ENCODE measurements around the gene STRIP1. TPM values are rescaled to one million over a fixed set of nuclear protein-coding genes. Genes with fewer than 3 reads are reported as not detected.

STRIP1 gene
- total and polyA plus RNA-seq, 4 donors: 5.8 to 22.8 (median 13.2) TPM

DNA sequence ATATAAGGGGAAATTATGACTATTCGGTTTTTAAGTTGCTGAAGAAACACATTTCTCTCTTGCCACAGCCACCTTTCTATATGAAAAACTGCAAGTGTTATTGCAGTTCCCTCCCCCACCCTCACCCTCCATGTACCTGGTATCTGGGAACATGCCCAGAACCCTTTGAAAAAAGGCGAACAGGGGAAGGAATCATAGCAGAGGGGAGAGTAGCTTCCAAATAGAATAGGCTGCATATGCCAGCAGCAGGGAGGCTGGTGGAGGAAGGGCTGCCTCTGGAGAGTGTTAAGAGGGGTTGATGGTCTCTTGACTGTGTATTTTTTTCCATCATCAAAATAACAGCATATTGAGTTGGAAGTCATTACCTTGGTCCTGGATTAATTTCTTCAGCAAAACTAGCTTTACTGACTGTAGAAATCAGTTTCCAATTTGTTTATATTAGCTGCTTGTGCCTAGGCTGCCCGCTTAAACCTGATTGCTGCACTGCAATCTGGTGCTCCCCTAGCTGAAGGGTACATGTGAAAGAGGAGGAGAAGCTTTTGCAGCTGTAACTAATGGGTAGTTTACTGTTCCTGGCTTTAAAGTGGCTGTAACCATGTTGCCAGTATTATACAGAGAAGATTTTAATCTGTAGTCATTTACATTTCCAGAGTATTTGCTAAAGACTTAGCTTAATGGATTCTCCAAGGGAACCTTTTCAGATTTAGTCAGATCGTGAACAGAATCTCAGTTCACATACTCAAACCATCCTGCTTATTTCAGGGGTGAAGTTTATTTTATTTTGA, 27.2 kb upstream of the STRIP1 start:
- Histone ChIP-seq H3K27me3 (ENCODE audit: control insufficient read depth in 4 of 4, insufficient read depth in 4 of 4, low read length in 3 of 4) (no peaks in the 10 kb centered on the region), H3K9ac (ENCODE audit: low read depth in 1 of 2, low read length in 2 of 2) (no peak overlapping the region), H3K4me1 (ENCODE audit: control insufficient read depth in 4 of 4, insufficient read depth in 4 of 4, low read length in 3 of 4) (peaks cover 2 to 79% (median 51%) of the 10 kb centered on the region in 4 donors), H3K36me3 (ENCODE audit: control insufficient read depth in 4 of 4, insufficient read depth in 3 of 4, low read depth in 1 of 4, low read length in 3 of 4) (peaks cover 0 to 8% (median 2%) of the 10 kb centered on the region in 4 donors), H3K4me3 (ENCODE audit: low read depth in 1 of 3, low read length in 3 of 3) (no peak overlapping the region), H3K27ac (ENCODE audit: low read depth in 1 of 2, low read length in 2 of 2) (no peak overlapping the region), H3K9me3 (ENCODE audit: control insufficient read depth in 4 of 4, low read length in 3 of 4) (no peaks in the 10 kb centered on the region)
- TF ChIP-seq HNF4A (conservative IDR thresholded peaks at IDR 0.05) (no peak), SP1 (IDR thresholded peaks at IDR 0.05) (no peak), GABPA (IDR thresholded peaks at IDR 0.05 in 1 of 2, conservative IDR thresholded peaks at IDR 0.05 in 1 of 2) (no peak), JUND (IDR thresholded peaks at IDR 0.05) (no peak), FOXA2 (IDR thresholded peaks at IDR 0.05) (no peak), TAF1 (conservative IDR thresholded peaks at IDR 0.05) (no peak), EGR1 (IDR thresholded peaks at IDR 0.05; ENCODE audit: low read depth in 2 of 2) (no peak), RXRA (IDR thresholded peaks at IDR 0.05) (no peak), NR2F2 (IDR thresholded peaks at IDR 0.05) (no peak), FOXA1 (IDR thresholded peaks at IDR 0.05) (no peak), RAD21 (IDR thresholded peaks at IDR 0.05) (no peak), HNF4G (IDR thresholded peaks at IDR 0.05) (no peak)
- TF ChIP-seq, protein P1, sequence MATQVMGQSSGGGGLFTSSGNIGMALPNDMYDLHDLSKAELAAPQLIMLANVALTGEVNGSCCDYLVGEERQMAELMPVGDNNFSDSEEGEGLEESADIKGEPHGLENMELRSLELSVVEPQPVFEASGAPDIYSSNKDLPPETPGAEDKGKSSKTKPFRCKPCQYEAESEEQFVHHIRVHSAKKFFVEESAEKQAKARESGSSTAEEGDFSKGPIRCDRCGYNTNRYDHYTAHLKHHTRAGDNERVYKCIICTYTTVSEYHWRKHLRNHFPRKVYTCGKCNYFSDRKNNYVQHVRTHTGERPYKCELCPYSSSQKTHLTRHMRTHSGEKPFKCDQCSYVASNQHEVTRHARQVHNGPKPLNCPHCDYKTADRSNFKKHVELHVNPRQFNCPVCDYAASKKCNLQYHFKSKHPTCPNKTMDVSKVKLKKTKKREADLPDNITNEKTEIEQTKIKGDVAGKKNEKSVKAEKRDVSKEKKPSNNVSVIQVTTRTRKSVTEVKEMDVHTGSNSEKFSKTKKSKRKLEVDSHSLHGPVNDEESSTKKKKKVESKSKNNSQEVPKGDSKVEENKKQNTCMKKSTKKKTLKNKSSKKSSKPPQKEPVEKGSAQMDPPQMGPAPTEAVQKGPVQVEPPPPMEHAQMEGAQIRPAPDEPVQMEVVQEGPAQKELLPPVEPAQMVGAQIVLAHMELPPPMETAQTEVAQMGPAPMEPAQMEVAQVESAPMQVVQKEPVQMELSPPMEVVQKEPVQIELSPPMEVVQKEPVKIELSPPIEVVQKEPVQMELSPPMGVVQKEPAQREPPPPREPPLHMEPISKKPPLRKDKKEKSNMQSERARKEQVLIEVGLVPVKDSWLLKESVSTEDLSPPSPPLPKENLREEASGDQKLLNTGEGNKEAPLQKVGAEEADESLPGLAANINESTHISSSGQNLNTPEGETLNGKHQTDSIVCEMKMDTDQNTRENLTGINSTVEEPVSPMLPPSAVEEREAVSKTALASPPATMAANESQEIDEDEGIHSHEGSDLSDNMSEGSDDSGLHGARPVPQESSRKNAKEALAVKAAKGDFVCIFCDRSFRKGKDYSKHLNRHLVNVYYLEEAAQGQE (IDR thresholded peaks at IDR 0.05): no peak
- TF ChIP-seq, protein P2, sequence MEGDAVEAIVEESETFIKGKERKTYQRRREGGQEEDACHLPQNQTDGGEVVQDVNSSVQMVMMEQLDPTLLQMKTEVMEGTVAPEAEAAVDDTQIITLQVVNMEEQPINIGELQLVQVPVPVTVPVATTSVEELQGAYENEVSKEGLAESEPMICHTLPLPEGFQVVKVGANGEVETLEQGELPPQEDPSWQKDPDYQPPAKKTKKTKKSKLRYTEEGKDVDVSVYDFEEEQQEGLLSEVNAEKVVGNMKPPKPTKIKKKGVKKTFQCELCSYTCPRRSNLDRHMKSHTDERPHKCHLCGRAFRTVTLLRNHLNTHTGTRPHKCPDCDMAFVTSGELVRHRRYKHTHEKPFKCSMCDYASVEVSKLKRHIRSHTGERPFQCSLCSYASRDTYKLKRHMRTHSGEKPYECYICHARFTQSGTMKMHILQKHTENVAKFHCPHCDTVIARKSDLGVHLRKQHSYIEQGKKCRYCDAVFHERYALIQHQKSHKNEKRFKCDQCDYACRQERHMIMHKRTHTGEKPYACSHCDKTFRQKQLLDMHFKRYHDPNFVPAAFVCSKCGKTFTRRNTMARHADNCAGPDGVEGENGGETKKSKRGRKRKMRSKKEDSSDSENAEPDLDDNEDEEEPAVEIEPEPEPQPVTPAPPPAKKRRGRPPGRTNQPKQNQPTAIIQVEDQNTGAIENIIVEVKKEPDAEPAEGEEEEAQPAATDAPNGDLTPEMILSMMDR (IDR thresholded peaks at IDR 0.05; ENCODE audit: low read depth, low read length, missing input control): no peak
- TF ChIP-seq, protein P3, sequence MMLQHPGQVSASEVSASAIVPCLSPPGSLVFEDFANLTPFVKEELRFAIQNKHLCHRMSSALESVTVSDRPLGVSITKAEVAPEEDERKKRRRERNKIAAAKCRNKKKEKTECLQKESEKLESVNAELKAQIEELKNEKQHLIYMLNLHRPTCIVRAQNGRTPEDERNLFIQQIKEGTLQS (IDR thresholded peaks at IDR 0.05): no peak
- TF ChIP-seq, protein P4, sequence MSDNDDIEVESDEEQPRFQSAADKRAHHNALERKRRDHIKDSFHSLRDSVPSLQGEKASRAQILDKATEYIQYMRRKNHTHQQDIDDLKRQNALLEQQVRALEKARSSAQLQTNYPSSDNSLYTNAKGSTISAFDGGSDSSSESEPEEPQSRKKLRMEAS (IDR thresholded peaks at IDR 0.05): no peak
- TF ChIP-seq, protein P5, sequence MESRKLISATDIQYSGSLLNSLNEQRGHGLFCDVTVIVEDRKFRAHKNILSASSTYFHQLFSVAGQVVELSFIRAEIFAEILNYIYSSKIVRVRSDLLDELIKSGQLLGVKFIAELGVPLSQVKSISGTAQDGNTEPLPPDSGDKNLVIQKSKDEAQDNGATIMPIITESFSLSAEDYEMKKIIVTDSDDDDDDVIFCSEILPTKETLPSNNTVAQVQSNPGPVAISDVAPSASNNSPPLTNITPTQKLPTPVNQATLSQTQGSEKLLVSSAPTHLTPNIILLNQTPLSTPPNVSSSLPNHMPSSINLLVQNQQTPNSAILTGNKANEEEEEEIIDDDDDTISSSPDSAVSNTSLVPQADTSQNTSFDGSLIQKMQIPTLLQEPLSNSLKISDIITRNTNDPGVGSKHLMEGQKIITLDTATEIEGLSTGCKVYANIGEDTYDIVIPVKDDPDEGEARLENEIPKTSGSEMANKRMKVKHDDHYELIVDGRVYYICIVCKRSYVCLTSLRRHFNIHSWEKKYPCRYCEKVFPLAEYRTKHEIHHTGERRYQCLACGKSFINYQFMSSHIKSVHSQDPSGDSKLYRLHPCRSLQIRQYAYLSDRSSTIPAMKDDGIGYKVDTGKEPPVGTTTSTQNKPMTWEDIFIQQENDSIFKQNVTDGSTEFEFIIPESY (IDR thresholded peaks at IDR 0.05): no peak
- DNase-seq (ENCODE audit: low spot score): no peak
- WGBS: 70% methylated on average over 4 of the region's 4 CpGs
